ENCODE data around the gene SLC35C1. TPM values are rescaled to one million over a fixed set of nuclear protein-coding genes. Genes with fewer than 3 reads are reported as not detected.

Gene SLC35C1
- total and polyA plus RNA-seq, 2 of the 13 experiments (the other 11 are each of a cell fraction or from before 2014, with no cell fraction given), result 2.9 to 7.0 TPM

GRCh38 chr11:45846974-45847910, 42.3 kb downstream of the SLC35C1 start, which contains the start of gene CRY2 (continued):
- no peak for TF ChIP-seq ZBTB40 (IDR thresholded peaks at IDR 0.05)
- TF ChIP-seq ZBTB40 (CRISPR knock-in tag; IDR thresholded peaks at IDR 0.05), result peak; percentile 68; the same call in 1 of the 2 replicates
- TF ChIP-seq MIXL1 (CRISPR knock-in tag; IDR thresholded peaks at IDR 0.05), result no peak
- TF ChIP-seq SATB2 (CRISPR knock-in tag; IDR thresholded peaks at IDR 0.05), result 0 out of 2 replicates have a peak, but pooled peaks have one; percentile 61
- peak; percentile 68; the same call in 1 of the 2 replicates for TF ChIP-seq MTA1 (CRISPR knock-in tag; IDR thresholded peaks at IDR 0.05; ENCODE audit: borderline replicate concordance)
- peak; percentile 69; the same call in 1 of the 2 replicates for TF ChIP-seq DNMT3B (CRISPR knock-in tag; conservative IDR thresholded peaks at IDR 0.05)
- no peak for TF ChIP-seq ZNF367 (CRISPR knock-in tag; IDR thresholded peaks at IDR 0.05; ENCODE audit: borderline replicate concordance)
- TF ChIP-seq EZH2 (conservative IDR thresholded peaks at IDR 0.05; ENCODE audit: low read depth, low read length), result no peak
- TF ChIP-seq, protein P1, sequence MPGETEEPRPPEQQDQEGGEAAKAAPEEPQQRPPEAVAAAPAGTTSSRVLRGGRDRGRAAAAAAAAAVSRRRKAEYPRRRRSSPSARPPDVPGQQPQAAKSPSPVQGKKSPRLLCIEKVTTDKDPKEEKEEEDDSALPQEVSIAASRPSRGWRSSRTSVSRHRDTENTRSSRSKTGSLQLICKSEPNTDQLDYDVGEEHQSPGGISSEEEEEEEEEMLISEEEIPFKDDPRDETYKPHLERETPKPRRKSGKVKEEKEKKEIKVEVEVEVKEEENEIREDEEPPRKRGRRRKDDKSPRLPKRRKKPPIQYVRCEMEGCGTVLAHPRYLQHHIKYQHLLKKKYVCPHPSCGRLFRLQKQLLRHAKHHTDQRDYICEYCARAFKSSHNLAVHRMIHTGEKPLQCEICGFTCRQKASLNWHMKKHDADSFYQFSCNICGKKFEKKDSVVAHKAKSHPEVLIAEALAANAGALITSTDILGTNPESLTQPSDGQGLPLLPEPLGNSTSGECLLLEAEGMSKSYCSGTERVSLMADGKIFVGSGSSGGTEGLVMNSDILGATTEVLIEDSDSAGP (CRISPR knock-in tag; IDR thresholded peaks at IDR 0.05; ENCODE audit: borderline replicate concordance), result peak; percentile 90
- TF ChIP-seq FOXP4 (CRISPR knock-in tag; IDR thresholded peaks at IDR 0.05), result peak; percentile 72
- TF ChIP-seq RFX5 (IDR thresholded peaks at IDR 0.05; ENCODE audit: low read depth, low read length), result peak; percentile 77
- TF ChIP-seq HNRNPLL (IDR thresholded peaks at IDR 0.05; ENCODE audit: low read depth, low read length, poor library complexity, severe bottlenecking), result peak; percentile 79
- peak; percentile 23; the same call in 1 of the 2 replicates for TF ChIP-seq JUND (CRISPR knock-in tag; IDR thresholded peaks at IDR 0.05)

All from HepG2 (cell line).